Stimulated activated CD8-positive, alpha-beta memory T cell treated with anti-CD3 and anti-CD28 coated beads, Interleukin-7, amount 100 ng/mL, for 4 hours (primary cell): Measurements from ENCODE around the gene CEACAM1.
A peak's percentile ranks its signal among the peaks of the same experiment; 100 is the strongest.
"Not testable (repeated sequence)": the region's sequence is repeated elsewhere in the genome, so short reads cannot be mapped to it uniquely, and the experiment has no call there.

ENCODE experiments used
- DNase-seq, 2 donors: peaks; one replicate each; pipeline ENCODE4 v3.0.0-alpha.2; 2020; ENCODE audit warnings: low read depth in 2 of 2

The CEACAM1 gene

GRCh38 chr19:42528354-42529247 is at the start of gene CEACAM1:
CEACAM1 (minus strand) TSS chr19:42528481; CDS start chr19:42528374, 107 bp downstream.
- peak; percentile 8 to 14 for DNase-seq

- no peak for DNase-seq
These were observed 48.7 kb upstream of the CEACAM1 start for GRCh38 chr19:42577016-42577415.

GRCh38 chr19:42576241-42576640 is 48.0 kb upstream of the CEACAM1 start:
- DNase-seq: no peak

DNA sequence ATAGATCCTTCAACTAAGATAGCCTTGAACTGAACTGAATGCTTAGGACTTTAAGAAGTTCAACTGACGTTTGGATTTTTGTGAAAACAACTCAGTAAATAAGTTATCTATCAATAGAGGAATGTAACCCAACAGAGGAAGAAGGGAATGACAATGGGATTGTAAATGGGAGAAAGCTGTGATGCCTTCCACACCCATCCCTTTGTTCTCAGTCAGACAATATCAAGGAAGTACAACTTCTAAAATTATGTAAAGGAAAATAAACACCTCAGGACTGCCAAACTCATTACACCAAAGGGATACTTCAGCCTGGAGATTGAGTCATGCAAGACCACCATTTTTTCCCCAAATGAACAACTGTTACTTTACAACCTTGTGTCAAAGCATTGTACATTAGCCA is 45.4 kb upstream of the CEACAM1 start:
- no peak for DNase-seq

DNA sequence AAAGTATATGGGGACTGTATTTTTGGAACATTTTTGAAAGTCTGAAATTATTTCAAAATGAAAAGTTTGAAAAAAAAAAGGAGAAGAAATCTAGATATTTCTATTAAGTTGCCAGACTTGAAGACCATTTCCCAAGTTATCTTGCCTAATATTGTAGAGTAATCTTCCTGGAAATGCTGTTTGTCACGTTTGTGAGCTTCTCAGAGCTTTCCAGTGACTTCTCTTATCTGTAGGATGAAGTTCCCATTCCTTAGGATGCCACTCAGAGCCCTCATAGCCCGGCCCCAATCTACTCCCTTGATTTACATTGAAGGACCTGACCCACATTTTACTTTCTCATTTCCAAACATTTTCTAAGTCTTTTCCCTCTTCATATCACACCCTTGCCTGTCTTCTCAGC is 42.8 kb upstream of the CEACAM1 start:
- DNase-seq: no peak

- DNase-seq: no peak
These were observed 40.9 kb upstream of the CEACAM1 start for GRCh38 chr19:42569193-42569592.

- DNase-seq: no peak
These were observed 39.7 kb upstream of the CEACAM1 start for GRCh38 chr19:42568006-42568405.

GRCh38 chr19:42567567-42567966 is 39.3 kb upstream of the CEACAM1 start:
- DNase-seq: no peak

- DNase-seq: no peak
These were observed 35.3 kb upstream of the CEACAM1 start for GRCh38 chr19:42563352-42564210.

GRCh38 chr19:42561512-42561911 is 33.2 kb upstream of the CEACAM1 start:
- no peak for DNase-seq

DNA sequence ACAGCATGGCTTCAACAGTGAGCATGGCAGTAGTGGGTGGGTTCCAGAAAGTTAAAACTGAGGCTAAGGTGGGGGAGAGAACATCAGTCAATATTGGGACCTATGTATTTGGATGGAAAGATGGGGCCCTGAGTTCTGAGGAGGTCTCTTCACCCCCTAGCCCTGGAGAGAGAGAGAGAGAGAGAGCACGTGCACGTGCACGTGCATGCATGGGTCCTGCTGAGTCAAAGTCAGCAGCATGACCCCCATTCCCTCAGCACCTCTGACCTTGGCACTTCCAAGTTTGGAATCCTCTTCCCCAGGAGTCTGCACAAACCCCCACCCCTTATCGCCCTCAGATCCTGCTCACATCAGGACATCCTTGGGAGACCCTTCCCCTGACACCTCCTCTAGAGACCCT is 32.5 kb upstream of the CEACAM1 start:
- DNase-seq: no peak

DNA sequence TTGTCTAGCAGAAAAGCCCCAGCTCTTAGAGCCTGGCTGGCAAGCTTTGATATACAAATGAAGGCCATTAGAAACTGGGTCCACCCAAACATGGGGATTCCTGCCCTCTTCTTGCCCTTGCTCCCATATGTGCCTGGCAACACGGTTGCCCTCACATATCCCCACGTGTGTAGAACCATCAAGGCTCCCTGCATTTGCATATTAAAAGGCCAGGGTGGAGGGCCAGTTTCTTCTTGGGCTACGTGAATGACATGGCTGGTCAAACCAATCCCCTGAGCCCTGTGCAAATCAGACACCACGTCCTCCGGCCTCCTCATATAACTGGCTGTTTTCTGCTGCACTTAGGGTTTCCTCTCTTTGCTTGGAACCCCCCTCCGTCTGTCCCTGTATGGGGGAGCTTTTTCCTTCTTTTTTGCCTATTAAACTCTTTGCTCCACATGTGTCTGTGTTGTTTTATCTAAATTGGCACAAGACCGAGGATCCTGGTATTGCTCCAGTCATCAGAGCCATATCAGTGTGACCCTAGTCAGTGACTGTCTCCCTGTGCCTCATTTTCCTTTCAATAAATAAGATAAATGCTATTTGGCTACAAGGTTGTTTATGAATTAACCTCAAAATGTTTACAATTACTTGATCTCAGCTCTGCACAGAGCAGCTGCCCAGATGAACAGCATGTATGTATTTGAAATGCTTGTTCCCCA is 30.3 kb upstream of the CEACAM1 start:
- DNase-seq: no peak

GRCh38 chr19:42557386-42557871 is 29.1 kb upstream of the CEACAM1 start:
- not testable (repeated sequence) for DNase-seq

DNA sequence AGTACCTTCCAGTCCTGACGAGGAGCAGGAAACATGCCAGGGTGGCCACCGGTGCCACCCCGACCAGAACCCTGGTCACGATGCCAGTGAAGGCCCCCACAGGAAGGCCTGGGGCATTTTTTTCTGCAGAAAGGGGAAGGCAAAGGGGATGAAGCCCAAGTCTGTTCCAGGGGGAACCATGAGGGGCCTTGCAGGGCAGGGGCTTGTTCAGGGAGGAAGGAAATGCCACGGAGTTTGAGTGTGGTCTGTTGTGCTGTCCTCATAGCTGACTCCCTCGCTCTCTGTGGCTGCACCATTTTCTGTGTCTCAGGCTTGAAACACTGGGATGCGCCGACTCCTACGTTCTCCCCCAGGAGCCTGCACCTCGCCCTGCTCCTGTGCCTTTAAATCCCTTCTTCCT is 27.5 kb upstream of the CEACAM1 start:
- DNase-seq: no peak

DNA sequence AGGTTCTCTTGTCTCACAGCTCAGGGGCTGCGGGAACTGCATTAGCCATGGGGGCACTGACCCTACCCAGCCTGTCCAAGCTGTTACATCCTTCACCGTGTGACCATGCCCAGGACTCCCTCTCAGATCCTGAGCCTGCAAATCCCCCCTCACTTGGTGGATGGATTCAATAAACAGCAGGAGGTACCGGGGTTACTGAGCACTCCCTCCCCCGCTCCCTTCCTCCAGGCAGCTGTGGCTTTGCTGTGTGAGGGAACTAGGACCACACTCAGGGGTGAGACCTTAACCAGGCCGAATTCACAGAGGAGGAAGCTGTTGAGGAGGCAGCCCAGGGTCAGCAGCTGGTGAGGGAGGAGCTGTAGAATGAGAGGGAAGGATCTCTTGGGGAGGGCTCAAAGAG is 27.0 kb upstream of the CEACAM1 start:
- no peak for DNase-seq

DNA sequence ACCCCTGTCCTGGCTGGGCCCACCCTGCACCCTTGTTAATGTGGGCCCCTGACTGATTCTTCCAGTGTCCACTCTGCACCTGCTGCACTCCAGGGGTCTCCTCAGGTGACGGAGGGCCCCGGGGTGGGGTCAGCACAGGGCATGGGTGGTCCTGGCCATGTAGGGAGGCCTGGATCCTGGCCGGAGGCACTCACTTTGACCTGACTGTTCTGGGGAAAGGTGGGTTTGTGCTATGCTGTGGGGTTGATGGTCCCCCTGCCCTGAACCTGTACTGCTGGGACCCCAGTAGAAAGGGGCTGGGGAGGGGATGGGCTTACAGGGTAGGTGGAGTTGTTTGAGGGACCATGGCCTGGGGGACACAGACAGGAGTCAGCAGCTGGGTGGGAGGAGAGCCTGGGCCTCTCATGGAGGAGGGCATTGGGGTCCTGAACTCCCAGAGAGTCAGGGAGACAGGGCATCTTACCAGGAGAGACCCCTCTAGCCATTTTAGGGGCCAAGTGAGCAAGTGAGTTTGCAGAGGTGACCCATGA is 25.8 kb upstream of the CEACAM1 start:
- no peak for DNase-seq

DNA sequence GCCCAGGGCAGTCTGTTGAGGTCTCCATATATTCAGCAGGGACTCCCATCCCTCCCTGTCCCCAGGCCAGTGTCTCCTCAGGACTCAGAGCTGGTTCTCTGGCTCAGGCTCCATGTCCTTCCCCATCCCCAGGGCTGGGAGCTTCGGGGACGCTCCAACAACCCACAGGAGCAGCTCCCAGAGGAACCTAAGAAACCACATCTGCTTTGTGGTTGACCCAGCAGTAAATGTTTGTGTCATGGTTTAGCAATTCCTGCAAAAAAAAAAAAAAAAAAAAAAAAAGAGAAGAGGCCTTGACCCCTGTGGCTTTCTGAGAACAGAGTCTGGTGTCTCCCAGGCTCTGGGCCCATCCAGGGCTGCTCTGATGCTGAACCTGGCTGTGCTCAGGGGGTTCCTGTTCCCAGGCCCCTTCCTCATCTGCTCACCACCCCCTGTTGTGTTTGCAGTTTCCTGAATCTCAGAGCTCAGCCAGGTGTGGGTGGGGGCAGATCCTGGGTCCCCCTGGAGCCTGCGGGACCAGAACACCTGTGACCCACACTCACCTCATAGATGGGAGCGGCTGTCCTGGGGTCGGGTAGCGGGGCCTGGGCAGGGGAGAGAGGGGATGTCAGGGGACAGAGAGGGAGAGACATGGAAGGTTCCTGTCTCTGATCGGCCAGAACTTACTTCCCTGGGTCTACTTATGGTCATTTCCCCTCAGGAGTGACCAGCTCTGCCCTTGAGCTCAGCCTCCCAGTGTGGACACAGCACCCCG is 25.2 kb upstream of the CEACAM1 start:
- DNase-seq: no peak

- no peak for DNase-seq
These were observed 24.1 kb upstream of the CEACAM1 start for GRCh38 chr19:42552086-42553065.

GRCh38 chr19:42550521-42550920 is 22.2 kb upstream of the CEACAM1 start:
- DNase-seq: not testable (repeated sequence)

DNA sequence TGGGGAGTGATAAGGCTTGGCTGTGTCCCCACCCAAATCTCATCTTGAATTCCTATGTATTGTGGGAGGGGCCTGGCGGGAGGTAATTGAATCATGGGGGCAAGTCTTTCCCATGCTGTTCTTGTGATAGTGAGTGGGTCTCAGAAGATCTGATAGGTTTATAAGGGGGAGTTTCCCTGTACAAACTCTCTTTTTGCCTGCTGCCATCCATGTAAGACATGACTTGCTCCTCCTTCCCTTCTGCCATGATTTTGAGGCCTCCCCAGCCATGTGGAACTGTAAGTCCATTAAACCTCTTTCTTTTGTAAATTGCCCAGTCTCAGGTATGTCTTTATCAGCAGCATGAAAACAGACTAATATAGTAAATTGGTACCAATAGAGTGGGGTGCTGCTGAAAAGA is 20.8 kb upstream of the CEACAM1 start:
- not testable (repeated sequence) for DNase-seq
